Frontal cortex (tissue), 4 donors: ENCODE data around the gene TSHR. TPM values are rescaled to one million over a fixed set of nuclear protein-coding genes. Genes with fewer than 3 reads are reported as not detected.
"Not testable (repeated sequence)": the region's sequence is repeated elsewhere in the genome, so short reads cannot be mapped to it uniquely, and the experiment has no call there.

ENCODE experiments used
- DNase-seq, 2 donors: peaks; one replicate each; pipeline ENCODE4 v3.0.0; 2012; ENCODE audit warnings: low spot score in 2 of 2
- FAIRE-seq: peaks from 2 replicates; lab custom pipeline; 2012; peaks lifted over from hg19 to GRCh38; lab: Jason Lieb, UNC
- total RNA-seq: library from RNA; depleted of rRNA; stranded (reverse); fragments of >200 nt; gene quantifications from one replicate; pipeline ENCODE4 v1.2.3, GENCODE V29; 2014
- donor health status: control.
- donor health status: control.
- donor health status: control.

The TSHR gene
- total RNA-seq, 1 donor from 2014 or later, result 0.41 TPM

DNA sequence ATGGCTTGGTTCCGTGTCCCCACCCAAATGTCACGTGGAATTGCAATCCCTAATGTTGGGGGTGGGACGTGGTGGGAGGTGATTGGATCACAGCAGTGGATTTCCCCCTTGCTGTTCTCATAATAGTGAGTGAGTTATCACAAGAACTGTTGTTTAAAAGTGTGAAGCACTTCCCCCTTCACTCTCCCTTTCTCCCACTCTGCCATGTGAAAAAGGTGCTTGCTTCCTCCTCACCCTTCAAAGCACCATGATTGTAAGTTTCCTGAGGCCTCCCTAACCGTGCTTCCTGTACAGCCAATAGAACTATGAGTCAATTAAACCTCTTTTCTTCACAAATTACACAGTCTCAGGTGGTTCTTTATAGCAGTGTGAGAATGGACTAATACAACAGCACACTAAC, 8.6 kb upstream of the TSHR start:
- DNase-seq, result no peak

DNA sequence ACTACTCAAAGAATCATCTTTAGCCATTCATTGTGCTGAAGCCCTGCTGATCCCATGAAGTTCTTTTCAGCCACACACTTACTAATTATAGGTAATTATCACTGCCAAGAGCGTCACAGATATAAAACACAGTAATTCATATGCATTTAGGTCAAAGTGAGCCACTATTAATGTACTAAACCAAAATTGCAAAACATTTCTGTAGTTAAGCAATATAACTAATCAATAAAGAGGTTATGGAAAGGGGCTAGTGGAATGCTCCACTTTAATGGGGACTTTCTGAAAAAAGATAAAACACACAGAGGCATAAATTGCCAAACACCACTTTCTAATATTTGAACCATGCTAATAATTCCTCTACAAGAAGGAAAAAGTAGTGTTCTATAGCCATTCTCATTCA, 7.1 kb upstream of the TSHR start:
- FAIRE-seq (no peak), DNase-seq (no peak)

More for the DNA sequence above, 8.6 kb upstream of the TSHR start:
- FAIRE-seq, result no peak

DNA sequence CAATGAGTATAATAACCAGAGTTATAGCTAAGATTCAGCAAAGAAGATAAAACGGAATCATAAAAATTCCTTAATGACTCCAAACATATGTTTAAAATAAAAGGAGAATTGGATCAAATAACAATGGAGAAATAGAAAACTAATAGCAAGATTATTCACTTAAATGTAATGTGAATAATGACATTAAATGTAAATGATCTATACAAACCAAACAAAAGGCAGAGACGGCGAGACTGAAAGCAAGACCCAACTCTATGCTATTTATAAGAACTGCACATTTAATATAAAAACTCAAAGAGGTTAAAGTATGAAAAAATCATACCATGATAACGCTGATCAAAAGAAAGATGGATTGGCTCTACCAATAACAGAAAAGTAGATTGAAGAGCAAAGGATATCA, 3.9 kb upstream of the TSHR start:
- no peak for FAIRE-seq

DNA sequence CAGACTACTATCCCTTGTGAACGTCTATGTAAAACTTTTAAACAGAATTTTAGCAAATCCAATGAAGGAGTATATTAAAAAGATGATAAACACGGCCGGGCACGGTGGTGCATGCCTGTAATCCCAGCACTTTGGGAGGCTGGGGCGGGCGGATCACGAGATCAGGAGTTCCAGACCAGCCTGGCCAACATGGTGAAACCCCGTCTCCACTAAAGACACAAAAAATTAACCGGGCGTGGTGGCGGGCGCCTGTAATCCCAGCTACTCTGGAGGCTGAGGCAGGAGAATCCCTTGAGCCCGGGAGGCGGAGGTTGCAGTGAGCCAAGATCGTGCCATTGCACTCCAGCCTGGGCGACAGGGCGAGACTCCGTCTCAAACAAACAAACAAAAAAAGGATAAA, 2.2 kb upstream of the TSHR start:
- DNase-seq, FAIRE-seq: not testable (repeated sequence)

More for the DNA sequence above, 3.9 kb upstream of the TSHR start:
- no peak for DNase-seq

GRCh38 chr14:80954687-80955299, 628 bp upstream of the TSHR start:
- FAIRE-seq (peak; percentile 40), DNase-seq (peak; percentile 60 to 77)

- DNase-seq (no peak), FAIRE-seq (no peak)
Observed at GRCh38 chr14:80956102-80956501, 681 bp downstream of the TSHR start.

DNA sequence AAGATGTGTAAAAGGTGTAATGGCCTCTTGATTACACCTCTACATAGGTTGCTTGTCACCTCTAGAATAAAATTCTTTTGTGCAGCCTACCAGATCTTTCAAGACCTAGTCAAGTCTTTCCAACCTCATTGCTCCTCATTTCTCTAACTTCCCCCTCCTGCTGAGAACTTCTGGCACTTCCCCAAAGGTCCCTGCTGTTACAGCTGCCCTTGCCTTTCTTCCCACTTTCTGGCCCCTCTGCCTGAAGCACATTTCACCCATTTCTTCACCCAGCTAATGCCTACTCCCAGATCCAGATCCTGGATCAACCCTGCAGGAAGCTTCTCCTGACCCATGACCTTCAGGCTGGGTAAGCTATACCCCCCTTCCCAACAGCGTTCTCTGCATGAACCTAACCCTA, 1.5 kb downstream of the TSHR start:
- no peak for FAIRE-seq

GRCh38 chr14:80957613-80958012, 2.2 kb downstream of the TSHR start:
- FAIRE-seq, result no peak
- no peak for DNase-seq

More for the DNA sequence above, 1.5 kb downstream of the TSHR start:
- no peak for DNase-seq

GRCh38 chr14:80958226-80958625, 2.8 kb downstream of the TSHR start:
- DNase-seq (no peak), FAIRE-seq (no peak)

DNA sequence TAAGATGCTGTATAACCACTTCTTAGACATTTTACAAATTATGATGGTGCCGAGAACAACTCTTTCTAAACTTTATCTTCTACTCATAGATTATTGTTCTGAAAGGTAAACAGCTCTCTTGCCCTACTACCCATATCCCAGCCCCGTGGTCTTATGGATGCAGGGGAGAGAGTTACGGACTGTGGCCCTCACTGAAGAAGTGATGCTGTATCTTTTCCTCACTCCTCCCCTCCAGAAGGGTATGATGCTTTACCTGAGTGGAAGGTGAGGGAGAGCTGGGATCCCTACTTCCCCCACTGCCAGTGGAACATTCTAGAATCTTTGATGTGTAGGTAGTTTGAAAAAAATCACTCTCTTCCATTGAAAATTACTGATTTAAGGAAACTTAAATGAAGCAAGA, 3.5 kb downstream of the TSHR start:
- FAIRE-seq, result no peak
- no peak for DNase-seq

- no peak for DNase-seq
- no peak for FAIRE-seq
Observed at GRCh38 chr14:80959496-80959895, 4.1 kb downstream of the TSHR start.

DNA sequence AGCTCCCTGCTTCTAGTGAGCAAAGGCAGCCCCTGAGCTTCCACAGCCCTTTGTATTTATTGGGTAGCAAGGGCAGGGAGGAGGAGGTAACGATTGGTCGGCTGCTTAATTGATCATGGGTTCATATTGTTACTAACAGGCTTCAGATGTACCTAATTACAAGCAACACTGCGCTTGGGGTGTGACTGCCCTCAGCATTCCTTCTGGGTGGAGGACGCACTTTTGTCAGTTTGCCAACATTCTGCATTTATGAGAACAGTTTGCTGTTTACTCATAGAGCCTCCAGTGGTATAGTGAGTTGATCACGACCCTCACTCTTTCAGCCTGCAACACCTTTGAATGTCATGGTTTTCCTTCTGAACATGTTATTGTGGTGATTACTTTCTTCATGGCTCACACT, 9.6 kb downstream of the TSHR start:
- FAIRE-seq, result no peak
- no peak for DNase-seq

DNA sequence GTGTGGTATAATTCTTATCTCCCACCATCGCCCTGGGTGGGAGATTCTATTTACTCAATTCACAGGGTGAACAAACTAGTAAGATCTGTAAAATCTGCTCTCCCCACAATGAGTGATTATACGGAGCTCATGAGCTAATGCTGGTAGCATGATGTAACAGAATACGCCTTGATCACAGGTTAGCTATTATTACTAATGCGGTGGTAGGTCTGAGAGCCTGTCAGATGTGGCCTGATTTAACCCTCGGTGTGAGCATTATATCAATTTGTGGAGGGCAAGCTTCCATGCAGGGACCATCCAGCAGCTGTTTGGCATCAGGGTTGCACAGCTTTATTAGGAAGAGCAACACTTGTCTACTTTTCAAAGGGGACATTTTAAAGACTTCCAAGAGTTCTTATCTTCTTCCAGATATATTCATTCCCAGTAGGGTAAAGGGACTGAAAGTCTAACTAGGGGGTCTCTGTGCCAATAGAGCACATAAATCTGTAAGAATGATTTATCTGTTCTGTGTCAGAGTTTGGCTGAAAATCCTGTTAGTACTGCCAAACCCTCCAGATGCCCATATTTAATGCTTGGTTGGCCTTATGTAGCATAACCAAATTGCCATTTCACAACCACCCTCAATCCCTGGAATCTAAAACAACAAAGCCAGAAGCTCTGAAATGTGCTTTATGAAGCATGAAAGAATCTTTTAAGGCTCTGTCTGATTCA, 18.7 kb downstream of the TSHR start:
- DNase-seq, result no peak
- no peak for FAIRE-seq

- FAIRE-seq (no peak), DNase-seq (no peak)
Observed at GRCh38 chr14:80974679-80975078, 19.3 kb downstream of the TSHR start.

- no peak for DNase-seq
- FAIRE-seq, result no peak
Observed at GRCh38 chr14:80977221-80977620, 21.8 kb downstream of the TSHR start.

GRCh38 chr14:80978403-80978802, 23.0 kb downstream of the TSHR start:
- FAIRE-seq (no peak), DNase-seq (no peak)

- no peak for DNase-seq
- no peak for FAIRE-seq
Observed at GRCh38 chr14:80979951-80980350, 24.5 kb downstream of the TSHR start.

- DNase-seq (no peak), FAIRE-seq (no peak)
Observed at GRCh38 chr14:80981156-80981555, 25.7 kb downstream of the TSHR start.

GRCh38 chr14:80981673-80982072, 26.3 kb downstream of the TSHR start:
- DNase-seq (no peak), FAIRE-seq (no peak)

DNA sequence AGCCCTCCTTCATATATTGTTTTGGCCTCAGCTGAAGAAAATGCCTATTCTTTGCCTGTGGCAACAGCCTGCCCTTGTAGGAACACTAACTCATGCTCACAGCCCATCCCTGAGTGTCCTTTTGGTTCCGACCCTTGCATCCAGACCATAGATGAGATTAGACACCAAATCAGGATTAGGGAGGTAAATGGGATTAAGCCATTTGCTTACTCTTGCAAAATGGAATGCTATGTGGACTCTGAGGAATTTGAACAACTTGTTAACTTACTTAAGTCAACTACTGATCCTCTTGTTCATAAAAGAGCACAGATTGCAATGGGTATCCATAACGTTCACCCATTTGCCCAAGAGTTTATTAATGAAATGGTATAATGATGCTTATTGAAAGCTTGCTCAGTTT, 27.3 kb downstream of the TSHR start:
- DNase-seq, result no peak
- no peak for FAIRE-seq

DNA sequence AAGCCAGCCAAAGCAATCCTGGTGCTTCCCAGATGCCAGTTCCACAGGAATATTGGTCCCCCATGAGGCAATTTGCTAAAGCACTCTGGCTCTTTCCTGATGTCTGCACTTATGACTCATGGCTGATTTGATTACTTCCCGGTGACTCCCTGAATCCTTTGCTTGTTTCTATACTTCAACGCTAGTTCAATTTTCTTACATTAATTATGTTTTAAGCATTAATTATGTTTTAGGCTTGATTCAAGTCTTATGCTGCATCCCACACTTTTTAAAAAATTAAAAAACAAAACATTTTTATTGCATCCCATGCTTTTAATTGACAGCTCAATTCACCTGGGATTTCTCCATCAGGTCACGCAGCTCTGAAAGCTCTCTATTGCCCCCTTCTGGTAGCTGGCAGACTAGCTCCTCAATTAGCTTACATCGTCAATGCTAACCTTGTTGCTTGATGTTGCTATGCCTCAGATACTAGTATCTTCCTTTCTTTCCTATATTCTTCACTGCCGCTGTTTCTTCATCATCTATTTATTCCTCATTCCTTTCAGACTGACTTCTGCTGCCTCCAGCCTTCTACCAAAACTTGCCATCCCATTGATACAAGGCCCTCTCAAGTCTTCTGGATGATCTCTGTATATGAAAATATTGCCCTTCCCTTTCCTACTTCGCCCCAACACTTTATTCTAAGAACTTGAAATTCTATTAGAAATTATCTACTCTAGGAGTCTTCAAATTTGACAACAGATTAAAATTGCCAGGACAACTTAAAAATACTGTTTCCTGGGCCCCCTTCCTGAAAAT, 32.0 kb downstream of the TSHR start:
- FAIRE-seq (peak; percentile 23), DNase-seq (peak; percentile 28 to 59)
